Body of pancreas (tissue), 4 donors: ENCODE results near the gene HSF2BP.

Source experiments
- CTCF ChIP-seq, 7 experiments: fragments of 450-650 bp in 4 of 7; fragments of 200-600 bp in 3 of 7; sonication (generic) in 3 of 7; IDR thresholded peaks; one replicate each; pipeline ENCODE4 v1.5.1; 2016 to 2019; ENCODE audit warnings: antibody characterized with exemption in 7 of 7
- POLR2A ChIP-seq, 3 donors: fragments of 450-650 bp; IDR thresholded peaks; one replicate each; pipeline ENCODE4 v1.6.1; 2016; ENCODE audit warnings: antibody characterized with exemption in 3 of 3, mild to moderate bottlenecking in 2 of 3

- TF ChIP-seq POLR2A (IDR thresholded peaks at IDR 0.05) (no peak), CTCF (IDR thresholded peaks at IDR 0.05) (no peak)
Measured at GRCh38 chr21:43626390-43626789, 32.9 kb downstream of the HSF2BP start.
